Mesenchymal stem cell (in vitro differentiated cells and primary cell): ENCODE measurements around the gene PRSS53.
A peak's percentile ranks its signal among the peaks of the same experiment; 100 is the strongest.

ENCODE experiments used
- DNase-seq: peaks from one replicate; pipeline ENCODE4 v3.0.0-alpha.2; 2013
- H2AFZ ChIP-seq: one replicate; pipeline ENCODE4 v1.6.1; 2013; ENCODE audit warnings: low read depth, mild to moderate bottlenecking, control low read depth, inconsistent platforms, low read length, moderate library complexity
- H2AK5ac ChIP-seq: 2 replicates; pipeline ENCODE4 v1.6.1; 2013; ENCODE audit warnings: low read length, moderate library complexity, mild to moderate bottlenecking, inconsistent platforms; ENCODE audit not compliant: severe bottlenecking
- H2BK120ac ChIP-seq: one replicate; pipeline ENCODE4 v1.6.1; 2013; ENCODE audit warnings: low read depth, mild to moderate bottlenecking, inconsistent platforms, low read length, moderate library complexity
- H2BK12ac ChIP-seq, 2 experiments: one replicate each; pipeline ENCODE4 v1.6.1; 2013; ENCODE audit warnings: inconsistent platforms in 2 of 2, low read length in 2 of 2, mild to moderate bottlenecking in 2 of 2, moderate library complexity in 2 of 2, control low read depth in 1 of 2
- H2BK15ac ChIP-seq: one replicate; pipeline ENCODE4 v1.6.1; 2013; ENCODE audit warnings: mild to moderate bottlenecking, low read depth, inconsistent platforms; ENCODE audit not compliant: poor library complexity, severe bottlenecking
- H2BK5ac ChIP-seq: 2 replicates; pipeline ENCODE4 v1.6.1; 2013; ENCODE audit warnings: low read depth, mild to moderate bottlenecking, low read length, control low read depth, inconsistent platforms; ENCODE audit not compliant: poor library complexity, severe bottlenecking
- H3K14ac ChIP-seq, 2 experiments: one replicate each; pipeline ENCODE4 v1.6.1; 2013; ENCODE audit warnings: inconsistent platforms in 2 of 2, low read length in 2 of 2, control low read depth in 1 of 2, mild to moderate bottlenecking in 1 of 2, moderate library complexity in 1 of 2
- H3K18ac ChIP-seq, 2 experiments: one replicate each; pipeline ENCODE4 v1.6.1; 2013; ENCODE audit warnings: inconsistent platforms in 2 of 2, low read length in 2 of 2, control low read depth in 1 of 2, low read depth in 1 of 2, mild to moderate bottlenecking in 1 of 2
- H3K23ac ChIP-seq, 2 experiments: one replicate each; pipeline ENCODE4 v1.6.1; 2013; ENCODE audit warnings: inconsistent platforms in 2 of 2, low read length in 2 of 2, mild to moderate bottlenecking in 2 of 2, moderate library complexity in 2 of 2, control low read depth in 1 of 2
- H3K27ac ChIP-seq: 2 replicates; pipeline ENCODE4 v1.5.1; 2013; ENCODE audit warnings: mild to moderate bottlenecking, moderate library complexity, low read length, control low read depth, inconsistent platforms; ENCODE audit not compliant: poor library complexity, severe bottlenecking
- H3K27me3 ChIP-seq, 2 experiments: 2 replicates each; pipeline versions ENCODE4 v1.6.1 to v1.7.0; 2013; ENCODE audit warnings: low read length in 2 of 2, mild to moderate bottlenecking in 2 of 2, moderate library complexity in 2 of 2, control low read depth in 1 of 2, inconsistent platforms in 1 of 2; ENCODE audit not compliant: control insufficient read depth in 1 of 2, insufficient read depth in 1 of 2
- H3K36me3 ChIP-seq, 2 experiments: 2 replicates each; pipeline versions ENCODE4 v1.6.1 to v1.7.0; 2013; ENCODE audit warnings: low read length in 2 of 2, control low read depth in 1 of 2, inconsistent platforms in 1 of 2, low read depth in 1 of 2, mild to moderate bottlenecking in 1 of 2; ENCODE audit not compliant: insufficient read depth in 2 of 2, control insufficient read depth in 1 of 2
- H3K4ac ChIP-seq, 2 experiments: one replicate each; pipeline ENCODE4 v1.6.1; 2013; ENCODE audit warnings: inconsistent platforms in 2 of 2, low read length in 2 of 2, mild to moderate bottlenecking in 2 of 2, moderate library complexity in 2 of 2, control low read depth in 1 of 2, low read depth in 1 of 2
- H3K4me1 ChIP-seq: 2 replicates; pipeline ENCODE4 v1.6.1; 2013; ENCODE audit warnings: low read depth, low read length, control low read depth; ENCODE audit not compliant: control insufficient read depth, insufficient read depth
- H3K4me2 ChIP-seq: 2 replicates; pipeline ENCODE4 v1.6.1; 2013; ENCODE audit warnings: low read length, mild to moderate bottlenecking, inconsistent platforms; ENCODE audit not compliant: poor library complexity, severe bottlenecking
- H3K4me3 ChIP-seq, 2 experiments: 2 replicates each; pipeline versions ENCODE4 v1.5.1 to v1.7.0; 2013; ENCODE audit warnings: low read length in 2 of 2, mild to moderate bottlenecking in 2 of 2, control low read depth in 1 of 2, low read depth in 1 of 2; ENCODE audit not compliant: insufficient read depth in 1 of 2
- H3K79me1 ChIP-seq: replicated peaks from 2 replicates; pipeline ENCODE4 v1.6.1; 2013; ENCODE audit warnings: mild to moderate bottlenecking, control low read depth, low read length, inconsistent platforms; ENCODE audit not compliant: poor library complexity, severe bottlenecking
- H3K9ac ChIP-seq: 2 replicates; pipeline ENCODE4 v1.7.0; 2013; ENCODE audit warnings: mild to moderate bottlenecking, low read length, moderate library complexity
- H3K9me3 ChIP-seq: 2 replicates; pipeline ENCODE4 v1.7.0; 2013; ENCODE audit warnings: mild to moderate bottlenecking, low read length; ENCODE audit not compliant: control insufficient read depth
- H4K8ac ChIP-seq: one replicate; pipeline ENCODE4 v1.6.1; 2013; ENCODE audit warnings: inconsistent platforms, mild to moderate bottlenecking, low read length, moderate library complexity
- H4K91ac ChIP-seq: one replicate; pipeline ENCODE4 v1.6.1; 2013; ENCODE audit warnings: mild to moderate bottlenecking, low read length, inconsistent platforms
- WGBS: methylation state at CpG from one replicate; pipeline ENCODE4 v1.1.7; 2013; ENCODE audit warnings: mixed read lengths; 5-methylcytosine and 5-hydroxymethylcytosine counted together

Gene PRSS53

GRCh38 chr16:31112711-31113110 is 24.0 kb upstream of the PRSS53 start:
- Histone ChIP-seq H2BK15ac (no peak overlapping the region), H4K8ac (no peak overlapping the region), H3K4me3 (no peak overlapping the region), H4K91ac (no peak overlapping the region), H3K4me1 (peaks cover 32% of the 10 kb centered on the region), H3K79me1 (peaks cover 42% of the 10 kb centered on the region), H3K9ac (no peak overlapping the region), H2AFZ (no peak overlapping the region), H2AK5ac (peak overlapping the region; percentile 33), H3K4ac (no peak overlapping the region), H3K36me3 (peaks cover 40 to 43% of the 10 kb centered on the region in 2 experiments), H3K27me3 (no peaks in the 10 kb centered on the region), H2BK5ac (no peak overlapping the region), H3K18ac (no peak overlapping the region), H3K4me2 (no peak overlapping the region), H3K9me3 (no peaks in the 10 kb centered on the region), H2BK12ac (no peak overlapping the region), H3K27ac (peak overlapping the region; percentile 90), H3K23ac (no peak overlapping the region), H3K14ac (no peak overlapping the region), H2BK120ac (no peak overlapping the region)
- 96% methylated on average over 2 of the region's 2 CpGs for WGBS
- no peak for DNase-seq

GRCh38 chr16:31111881-31112466 is 23.2 kb upstream of the PRSS53 start:
- Histone ChIP-seq H3K9me3 (no peaks in the 10 kb centered on the region), H3K27ac (no peak overlapping the region), H3K4ac (no peak overlapping the region), H3K4me3 (no peak overlapping the region), H3K36me3 (peaks cover 40 to 43% of the 10 kb centered on the region in 2 experiments), H4K8ac (no peak overlapping the region), H3K4me1 (peaks cover 32% of the 10 kb centered on the region), H3K27me3 (no peaks in the 10 kb centered on the region), H3K79me1 (peaks cover 42% of the 10 kb centered on the region), H2BK15ac (no peak overlapping the region), H3K14ac (no peak overlapping the region), H4K91ac (no peak overlapping the region), H2BK120ac (no peak overlapping the region), H2BK5ac (no peak overlapping the region), H2AFZ (no peak overlapping the region), H2AK5ac (no peak overlapping the region), H3K23ac (no peak overlapping the region), H3K18ac (no peak overlapping the region), H3K9ac (no peak overlapping the region), H2BK12ac (no peak overlapping the region), H3K4me2 (no peak overlapping the region)
- WGBS, result 98% methylated on average over 23 of the region's 23 CpGs
- no peak for DNase-seq

- Histone ChIP-seq H3K4me2 (no peak overlapping the region), H2BK5ac (no peak overlapping the region), H2AK5ac (no peak overlapping the region), H3K14ac (no peak overlapping the region), H3K4ac (no peak overlapping the region), H3K36me3 (peaks cover 40 to 43% of the 10 kb centered on the region in 2 experiments), H2BK12ac (no peak overlapping the region), H2AFZ (no peak overlapping the region), H3K9me3 (no peaks in the 10 kb centered on the region), H3K4me3 (peak overlapping the region in 1 of 2 experiments; percentile 0), H4K91ac (peak overlapping the region; percentile 18), H3K18ac (no peak overlapping the region), H3K79me1 (peaks cover 40% of the 10 kb centered on the region), H3K9ac (no peak overlapping the region), H3K27me3 (no peaks in the 10 kb centered on the region), H3K23ac (no peak overlapping the region), H2BK15ac (no peak overlapping the region), H2BK120ac (no peak overlapping the region), H4K8ac (no peak overlapping the region), H3K4me1 (peaks cover 32% of the 10 kb centered on the region), H3K27ac (no peak overlapping the region)
- no peak for DNase-seq
- WGBS, result 95% methylated on average over 26 of the region's 26 CpGs
These were observed 21.6 kb upstream of the PRSS53 start for GRCh38 chr16:31110106-31111034.

- Histone ChIP-seq H3K36me3 (peaks cover 40 to 43% of the 10 kb centered on the region in 2 experiments), H2BK5ac (no peak overlapping the region), H3K27ac (no peak overlapping the region), H2AK5ac (no peak overlapping the region), H3K23ac (peak overlapping the region in 1 of 2 experiments; percentile 41), H3K4me3 (peak overlapping the region in 1 of 2 experiments; percentile 88), H3K4me1 (peaks cover 32% of the 10 kb centered on the region), H3K4me2 (no peak overlapping the region), H2BK15ac (no peak overlapping the region), H3K9me3 (no peaks in the 10 kb centered on the region), H3K27me3 (no peaks in the 10 kb centered on the region), H2BK12ac (no peak overlapping the region), H4K8ac (no peak overlapping the region), H3K14ac (no peak overlapping the region), H2BK120ac (no peak overlapping the region), H3K79me1 (peaks cover 40% of the 10 kb centered on the region), H3K9ac (no peak overlapping the region), H4K91ac (no peak overlapping the region), H3K4ac (no peak overlapping the region), H3K18ac (no peak overlapping the region), H2AFZ (no peak overlapping the region)
- WGBS, result 95% methylated on average over 12 of the region's 12 CpGs
- DNase-seq, result no peak
These were observed 20.9 kb upstream of the PRSS53 start for GRCh38 chr16:31109622-31110021.
